ENCODE measurements around the gene FADS2.

Gene FADS2

GRCh38 chr11:61851113-61851899, 23.2 kb downstream of the FADS2 start:
- DNase-seq: no peak

GRCh38 chr11:61851900-61852295, 23.8 kb downstream of the FADS2 start:
- DNase-seq: no peak

- DNase-seq: no peak
Observed at GRCh38 chr11:61853698-61854169, 25.6 kb downstream of the FADS2 start.

- no peak for DNase-seq
Observed at GRCh38 chr11:61854206-61854895, 26.3 kb downstream of the FADS2 start.

- no peak for DNase-seq
Observed at GRCh38 chr11:61854966-61855714, 27.0 kb downstream of the FADS2 start.

- no peak for DNase-seq
Observed at GRCh38 chr11:61855939-61856680, 28.0 kb downstream of the FADS2 start.

GRCh38 chr11:61860054-61860903, 32.2 kb downstream of the FADS2 start:
- DNase-seq: no peak

GRCh38 chr11:61861634-61862033, 33.5 kb downstream of the FADS2 start:
- DNase-seq: no peak

GRCh38 chr11:61862714-61863547, 34.8 kb downstream of the FADS2 start:
- no peak for DNase-seq

GRCh38 chr11:61863548-61864081, 35.5 kb downstream of the FADS2 start:
- DNase-seq: no peak

GRCh38 chr11:61864814-61865775, 37.0 kb downstream of the FADS2 start:
- no peak for DNase-seq

- DNase-seq: no peak
Observed at GRCh38 chr11:61866231-61866957, 38.3 kb downstream of the FADS2 start.

GRCh38 chr11:61866958-61867343, 38.9 kb downstream of the FADS2 start:
- DNase-seq: no peak

GRCh38 chr11:61868571-61869428, 40.7 kb downstream of the FADS2 start:
- DNase-seq: no peak

- no peak for DNase-seq
Observed at GRCh38 chr11:61869429-61869707, 41.3 kb downstream of the FADS2 start.

GRCh38 chr11:61869708-61870451, 41.8 kb downstream of the FADS2 start:
- no peak for DNase-seq

- no peak for DNase-seq
Observed at GRCh38 chr11:61870541-61871031, 42.5 kb downstream of the FADS2 start.
